Activated CD4-positive, CD25-positive, alpha-beta regulatory T cell treated with anti-CD3 and anti-CD28 coated beads, Interleukin-2, amount 50 U/mL, for 24 hours (primary cell): ENCODE results near the gene ZNF644.
A peak's percentile ranks its signal among the peaks of the same experiment; 100 is the strongest.
"Not testable (repeated sequence)": the region's sequence is repeated elsewhere in the genome, so short reads cannot be mapped to it uniquely, and the experiment has no call there.

Experiments used
- ATAC-seq, 2 donors: fragments of 150-1000 bp; cut with Tn5 transposase; one replicate each; pipeline ENCODE4 v1.10.0; 2021; ENCODE audit warnings: mild to moderate bottlenecking in 1 of 2, moderate library complexity in 1 of 2

The ZNF644 gene

GRCh38 chr1:90977522-90977921 is 44.3 kb downstream of the ZNF644 start:
- no peak for ATAC-seq

DNA sequence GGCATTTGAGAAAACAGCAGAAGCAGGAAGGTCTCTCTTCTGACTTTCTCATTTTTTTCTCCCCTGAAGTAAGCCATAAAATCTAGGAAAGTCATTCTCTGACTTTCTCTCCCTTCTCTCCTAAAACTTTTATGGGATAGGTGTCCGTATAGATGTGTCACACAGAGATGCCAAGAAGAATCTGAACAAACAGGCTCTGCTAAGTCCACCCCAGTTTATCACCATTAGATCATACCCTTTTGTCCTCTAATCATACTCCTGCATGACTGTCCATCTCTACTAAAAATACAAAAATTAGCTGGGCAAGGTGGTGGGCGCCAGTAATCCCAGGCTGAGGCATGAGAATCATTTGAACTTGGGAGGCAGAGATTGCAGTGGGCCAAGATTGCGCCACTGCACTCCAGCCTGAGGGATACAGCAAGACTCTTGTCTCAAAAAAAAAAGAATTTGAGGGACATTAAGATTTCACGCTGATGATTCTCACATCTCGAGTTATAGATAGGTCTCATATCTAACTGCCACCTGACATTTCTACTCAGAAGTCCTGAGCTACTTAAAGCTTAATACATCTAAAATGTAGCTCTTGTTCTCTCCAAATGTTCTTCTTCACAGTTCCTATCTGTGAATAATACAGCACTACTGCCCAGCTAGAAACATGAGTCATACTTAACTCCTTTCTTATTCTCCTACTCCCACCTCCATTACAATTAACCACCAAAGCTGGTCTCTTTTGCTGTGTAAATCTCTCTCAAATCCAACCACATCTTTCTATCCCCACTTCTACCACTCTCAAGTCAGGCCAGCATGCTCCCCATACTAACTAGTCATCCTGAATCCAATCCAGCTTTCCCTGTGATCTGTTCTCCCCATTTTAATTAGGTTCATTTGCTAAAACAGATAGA is 47.7 kb downstream of the ZNF644 start:
- peak; percentile 56 to 65 for ATAC-seq

DNA sequence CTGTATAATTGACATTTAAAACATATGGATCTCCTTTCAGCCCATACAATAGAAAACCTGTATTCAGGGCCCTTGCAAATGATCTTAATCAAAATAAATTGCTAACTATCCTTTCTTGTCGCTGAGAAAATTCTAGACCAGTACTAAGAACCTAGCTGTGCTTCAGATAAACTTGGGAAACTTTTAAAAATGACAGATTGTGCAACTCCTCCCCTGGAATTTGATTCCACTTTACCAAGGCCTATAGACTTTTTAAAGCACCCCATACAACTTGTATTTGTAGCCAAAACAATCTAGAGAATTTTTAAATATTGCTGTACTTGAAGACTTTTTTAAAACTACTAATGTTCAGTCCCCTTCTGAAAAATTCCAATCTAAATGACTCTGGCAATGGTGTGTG is 51.6 kb downstream of the ZNF644 start:
- ATAC-seq, result no peak

DNA sequence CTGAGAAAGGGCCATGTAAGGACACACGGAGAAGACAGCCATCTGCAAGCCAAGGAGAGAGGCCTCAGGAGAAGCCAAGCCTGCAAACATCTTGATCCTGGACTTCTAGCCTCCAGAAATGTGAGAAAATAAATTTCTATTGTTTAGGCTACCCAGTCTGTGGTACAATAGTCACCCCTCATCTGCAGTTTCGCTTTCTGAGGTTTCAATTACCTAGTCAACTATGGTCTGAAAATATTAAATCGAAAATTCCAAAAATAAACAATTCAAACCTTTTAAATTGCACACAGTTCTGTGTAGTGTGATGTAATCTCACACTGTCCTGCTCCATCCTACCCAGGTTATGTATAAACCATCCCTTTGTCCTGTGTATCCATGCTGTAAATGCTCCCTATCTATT is 52.6 kb downstream of the ZNF644 start:
- no peak for ATAC-seq

DNA sequence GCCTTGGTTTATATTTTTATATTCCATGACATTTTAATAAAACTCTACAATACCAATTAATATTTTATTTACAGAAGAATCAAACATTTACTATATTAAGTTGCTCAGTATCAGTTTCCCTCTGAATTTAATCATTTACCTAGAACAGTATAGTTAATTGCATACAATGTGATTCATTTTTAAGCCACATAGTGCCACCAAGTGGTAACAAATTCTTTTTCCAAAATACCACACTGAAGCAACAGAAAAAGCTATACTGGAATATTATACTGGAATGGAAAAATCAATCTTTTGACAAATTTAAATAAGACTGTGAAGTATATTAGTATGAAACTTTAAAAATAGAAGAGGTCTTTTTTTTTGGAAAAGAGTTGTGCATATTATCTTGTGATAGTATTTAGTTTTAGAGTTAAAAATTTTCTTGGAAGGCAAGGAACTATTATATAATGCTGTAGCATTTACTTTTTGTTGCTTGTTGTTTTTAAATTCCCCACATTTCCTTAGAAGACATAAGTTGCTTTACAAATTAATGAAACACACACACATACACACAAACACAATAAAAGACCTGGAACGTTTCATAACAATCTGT is 57.3 kb downstream of the ZNF644 start:
- peak in 1 of 2 donors; percentile 49 for ATAC-seq

DNA sequence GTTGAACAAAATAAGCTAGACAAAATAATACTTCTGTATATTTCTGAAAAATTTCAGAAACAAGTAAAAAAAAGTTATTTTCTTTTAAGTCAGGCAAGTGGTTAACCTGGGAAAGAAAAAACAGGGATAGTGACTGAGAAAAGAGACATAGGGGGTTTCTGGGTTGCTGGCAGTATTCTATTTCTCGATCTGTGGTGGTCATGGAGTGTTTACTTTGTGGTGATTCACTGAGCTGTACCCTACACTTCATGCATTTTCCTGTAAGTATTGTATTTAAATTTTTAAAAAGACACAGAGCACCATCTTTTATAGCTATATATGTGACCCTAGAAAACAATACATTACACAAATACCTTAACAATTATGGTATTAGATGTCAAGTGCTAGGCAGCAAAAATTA is 58.2 kb downstream of the ZNF644 start:
- no peak for ATAC-seq

DNA sequence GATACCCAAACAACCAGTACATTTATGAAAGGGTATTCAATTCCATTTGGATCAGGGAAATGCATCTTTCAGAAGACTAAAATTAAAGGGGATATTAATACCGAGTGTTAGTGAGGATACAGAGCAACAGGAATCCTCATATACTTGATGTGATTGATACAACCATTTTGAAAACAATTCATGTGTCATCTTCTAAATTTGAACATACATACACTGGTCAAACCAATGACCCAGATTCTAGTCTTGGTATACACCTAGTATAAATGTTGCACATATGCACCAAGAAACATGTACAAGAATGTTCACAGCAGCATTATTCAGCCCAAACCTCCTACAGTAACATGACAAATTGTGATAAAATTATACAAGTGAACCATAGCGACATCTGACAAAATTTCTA is 58.6 kb downstream of the ZNF644 start:
- ATAC-seq, result no peak

GRCh38 chr1:90959352-90960206 is 62.3 kb downstream of the ZNF644 start:
- peak in 1 of 2 donors; percentile 43 for ATAC-seq

GRCh38 chr1:90957497-90957896 is 64.3 kb downstream of the ZNF644 start:
- ATAC-seq, result no peak

- peak in 1 of 2 donors; percentile 33 for ATAC-seq
Observed at GRCh38 chr1:90955769-90956168, 66.1 kb downstream of the ZNF644 start.

DNA sequence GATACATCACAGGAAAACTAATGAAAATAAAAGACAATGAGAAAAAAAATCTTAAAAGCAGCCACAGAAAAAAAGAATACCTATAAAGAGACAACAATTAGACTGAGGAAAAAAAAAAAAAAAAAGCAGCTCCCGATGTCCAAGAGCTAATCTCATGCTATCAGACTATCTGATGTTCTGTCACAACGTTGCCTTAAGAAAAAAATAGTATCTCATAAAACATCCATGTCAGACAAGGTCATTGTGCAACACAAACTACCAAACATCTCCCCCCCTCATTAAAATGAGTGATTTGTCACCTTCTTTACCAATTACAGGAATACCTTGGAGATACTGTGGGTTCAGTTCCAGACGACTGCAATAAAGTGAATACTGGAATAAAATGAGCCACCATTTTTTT is 68.9 kb downstream of the ZNF644 start:
- ATAC-seq, result no peak

DNA sequence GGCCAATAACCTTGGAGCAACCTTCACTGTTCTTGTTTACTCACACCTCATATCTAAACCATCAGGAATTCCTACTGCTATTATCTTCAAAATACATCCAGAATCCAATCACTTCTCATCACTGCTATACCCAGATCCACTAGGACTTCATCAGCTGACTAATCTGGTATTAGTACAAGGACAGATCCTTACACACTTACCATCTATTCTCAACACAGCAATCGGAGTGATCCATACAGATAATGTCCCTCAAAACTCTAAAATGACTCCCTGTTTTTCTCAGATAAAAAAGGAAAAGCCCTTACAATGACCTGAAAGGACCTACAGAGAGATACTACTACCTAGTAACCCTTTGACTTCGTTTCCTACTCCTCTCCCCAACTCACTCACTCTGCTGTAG is 70.8 kb downstream of the ZNF644 start:
- ATAC-seq, result no peak

- no peak for ATAC-seq
Observed at GRCh38 chr1:90948301-90948700, 73.5 kb downstream of the ZNF644 start.

DNA sequence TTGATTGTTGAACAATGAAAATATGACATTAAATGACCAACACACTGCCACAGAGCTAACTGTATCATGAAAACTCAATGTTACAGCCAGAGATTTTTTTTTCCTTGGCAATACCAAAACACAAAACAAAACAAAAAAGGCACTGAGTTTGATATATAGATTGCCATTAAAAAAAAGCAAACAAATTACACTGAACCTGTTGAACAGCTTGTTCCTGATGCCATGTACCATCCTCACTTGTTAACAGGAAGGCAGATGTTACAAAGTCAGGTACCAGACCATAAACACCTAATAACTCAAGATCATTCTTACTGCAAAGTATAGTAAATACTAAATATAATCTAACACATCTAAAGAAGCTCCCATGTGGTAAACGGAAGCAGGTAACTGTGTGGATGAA is 75.2 kb downstream of the ZNF644 start:
- no peak for ATAC-seq

DNA sequence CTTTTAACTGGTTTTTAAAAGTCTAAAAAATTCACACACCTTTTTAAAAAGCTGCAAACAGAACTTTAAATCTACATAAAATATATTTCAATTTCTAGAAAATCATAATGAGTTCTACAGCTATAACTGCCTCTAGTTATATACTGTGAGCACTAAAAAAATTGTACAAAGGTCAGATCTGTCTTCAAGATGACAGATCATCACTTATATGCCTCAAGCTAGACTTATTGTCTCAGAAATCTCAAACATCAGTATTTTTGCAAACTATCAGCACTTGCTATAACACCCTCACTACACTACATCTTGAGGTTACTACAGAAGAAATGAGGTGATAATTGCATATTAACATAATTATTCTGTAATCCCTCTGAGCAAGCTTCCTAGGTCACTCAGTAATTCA is 76.5 kb downstream of the ZNF644 start:
- no peak for ATAC-seq

GRCh38 chr1:90943966-90944365 is 77.9 kb downstream of the ZNF644 start:
- ATAC-seq, result no peak

GRCh38 chr1:90940746-90941145 is 81.1 kb downstream of the ZNF644 start:
- no peak for ATAC-seq

DNA sequence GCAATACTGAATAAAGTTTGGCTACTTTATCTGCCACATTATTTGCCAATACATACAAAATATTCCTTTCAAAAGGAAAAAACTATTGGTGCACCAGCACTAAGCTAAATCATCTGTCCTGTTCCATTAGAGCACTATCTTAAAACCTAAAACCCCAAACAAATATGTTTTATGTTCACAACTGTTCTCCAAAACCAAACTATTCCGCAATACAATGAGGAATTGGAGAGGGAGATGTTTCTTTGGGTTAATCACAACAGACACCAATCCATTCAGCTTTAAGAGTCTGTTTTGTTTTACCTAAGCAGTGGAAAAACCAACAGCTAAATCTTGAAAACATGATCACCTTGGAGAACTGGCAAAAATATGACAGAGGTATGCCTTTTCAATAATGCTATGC is 85.1 kb downstream of the ZNF644 start:
- no peak for ATAC-seq

DNA sequence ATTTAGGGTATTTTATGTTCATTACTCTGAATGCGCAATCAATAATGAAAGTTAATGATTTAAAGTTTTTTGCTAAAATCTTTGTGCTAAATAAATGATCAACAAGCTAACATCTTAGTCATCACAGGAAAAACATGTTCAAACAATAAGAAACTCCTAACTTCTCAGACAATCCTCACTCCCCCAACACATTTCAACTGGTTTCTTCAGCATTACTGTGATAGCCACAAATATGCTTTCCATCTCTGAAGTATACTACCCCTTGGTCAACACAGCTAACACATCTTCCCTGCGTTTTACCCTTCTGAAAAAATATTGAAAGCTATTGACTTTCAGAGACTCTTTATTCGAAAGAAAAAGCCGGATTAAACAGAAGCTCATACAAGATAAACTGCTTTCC is 85.8 kb downstream of the ZNF644 start:
- no peak for ATAC-seq

DNA sequence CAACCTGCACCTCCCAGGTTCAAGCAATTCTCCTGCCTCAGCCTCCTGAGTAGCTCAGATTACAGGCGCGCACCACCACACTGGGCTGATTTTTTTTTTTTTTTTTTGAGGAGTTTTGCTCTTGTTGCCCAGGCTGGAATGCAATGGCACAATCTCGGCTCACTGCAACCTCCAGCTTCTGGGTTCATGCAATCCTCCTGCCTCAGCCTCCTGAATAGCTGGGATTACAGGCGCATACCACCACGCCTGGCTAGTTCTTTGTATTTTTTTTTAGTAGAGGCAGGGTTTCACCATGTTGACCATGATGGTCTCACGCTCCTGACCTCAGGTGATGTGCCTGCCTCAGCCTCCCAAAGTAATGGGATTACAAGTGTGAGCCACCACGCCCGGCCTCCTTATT is 93.6 kb downstream of the ZNF644 start:
- not testable (repeated sequence) for ATAC-seq

DNA sequence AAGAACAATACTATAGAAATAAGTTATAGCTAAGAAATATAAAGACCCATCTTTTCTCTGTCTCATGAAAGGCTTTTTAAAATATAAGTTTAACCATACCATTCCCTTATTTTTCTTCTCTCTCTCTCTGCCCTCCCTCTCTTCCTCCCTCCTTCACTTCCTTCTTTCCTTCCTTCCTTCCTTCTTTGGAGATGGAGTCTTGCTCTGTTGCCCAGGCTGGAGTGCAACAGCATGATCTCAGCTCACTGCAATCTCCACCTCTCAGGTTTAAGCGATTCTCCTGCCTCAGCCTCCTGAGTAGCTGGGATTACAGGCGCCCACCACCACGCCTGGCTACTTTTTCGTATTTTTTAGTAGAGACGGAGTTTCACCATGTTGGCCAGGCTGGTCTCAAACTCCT is 94.2 kb downstream of the ZNF644 start:
- not testable (repeated sequence) for ATAC-seq

DNA sequence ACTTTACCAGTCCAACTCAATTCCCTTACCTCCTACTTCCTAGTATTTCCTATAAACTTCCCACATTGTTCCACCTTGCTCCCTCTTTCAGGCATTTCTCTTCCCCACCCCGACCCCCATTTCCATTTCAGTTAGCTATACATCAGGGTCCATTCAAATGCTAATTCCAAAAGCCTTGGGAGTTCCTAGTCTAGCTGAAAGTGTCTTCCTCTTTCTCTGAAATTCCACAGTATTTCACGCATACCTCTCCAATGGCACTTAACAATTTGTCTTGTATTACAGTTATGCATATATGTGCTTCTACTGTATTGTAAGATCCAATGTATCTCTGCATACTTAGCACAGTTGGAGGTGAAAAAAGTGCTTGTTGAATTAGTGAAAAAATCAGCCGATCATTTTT is 94.9 kb downstream of the ZNF644 start:
- ATAC-seq, result no peak
